IgD-negative memory B cell (primary cell): Measurements from ENCODE around the gene SLC25A26. TPM values are rescaled to one million over a fixed set of nuclear protein-coding genes. Genes with fewer than 3 reads are reported as not detected.
A peak's percentile ranks its signal among the peaks of the same experiment; 100 is the strongest.

Source experiments
- H3K27ac Mint-ChIP-seq, 3 donors: one replicate each; pipeline ENCODE4 v1.8.0; 2020 to 2022; ENCODE audit warnings: mild to moderate bottlenecking in 3 of 3, mixed read lengths in 3 of 3, moderate library complexity in 1 of 3
- H3K27me3 Mint-ChIP-seq: one replicate; pipeline ENCODE4 v1.8.0; 2021; ENCODE audit warnings: mixed read lengths
- H3K36me3 Mint-ChIP-seq: one replicate; pipeline ENCODE4 v1.8.0; 2020; ENCODE audit warnings: mild to moderate bottlenecking, mixed read lengths
- H3K4me1 Mint-ChIP-seq, 3 donors: one replicate each; pipeline ENCODE4 v1.8.0; 2020 to 2022; ENCODE audit warnings: mixed read lengths in 3 of 3, mild to moderate bottlenecking in 1 of 3
- H3K4me3 Mint-ChIP-seq, 4 donors: one replicate each; pipeline ENCODE4 v1.8.0; 2020 to 2022; ENCODE audit warnings: mild to moderate bottlenecking in 4 of 4, mixed read lengths in 4 of 4, moderate library complexity in 3 of 4
- H3K9me3 Mint-ChIP-seq, 3 donors: one replicate each; pipeline ENCODE4 v1.8.0; 2020 to 2021; ENCODE audit warnings: mixed read lengths in 3 of 3, mild to moderate bottlenecking in 1 of 3
- polyA plus RNA-seq: library from polyadenylated mRNA; unstranded; fragments of 300-500 nt; fragmentation: Illumina TruSeq; gene quantifications from one replicate; pipeline ENCODE4 v1.2.3, GENCODE V29; 2021

SLC25A26 gene
- polyA plus RNA-seq, 1 donor from 2014 or later = 42.7 TPM

DNA sequence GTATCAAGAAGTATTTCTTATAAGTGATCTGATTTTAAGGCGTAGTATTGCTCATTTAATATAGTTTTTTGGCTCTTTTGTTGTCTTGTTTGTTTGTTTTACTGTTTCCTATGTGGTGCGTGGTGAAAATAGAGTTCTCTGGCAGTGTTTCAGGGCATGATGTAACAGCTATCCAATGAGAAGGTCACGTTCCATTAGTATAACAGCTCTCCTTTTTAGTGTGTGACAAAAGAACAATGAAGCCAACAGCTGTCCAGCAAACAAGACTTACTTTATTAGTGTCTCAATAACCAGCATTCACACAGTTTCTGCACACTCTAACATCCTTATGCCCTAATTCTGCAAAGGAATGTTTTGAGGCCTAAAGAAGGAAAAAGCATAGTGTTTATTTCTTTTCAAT, 127.9 kb downstream of the SLC25A26 start:
- Mint-ChIP-seq H3K4me1 (peaks cover 0 to 2% (median 0%) of the 10 kb centered on the region in 3 donors), H3K27ac (no peak overlapping the region), H3K9me3 (no peaks in the 10 kb centered on the region), H3K4me3 (no peak overlapping the region), H3K36me3 (peaks cover 22% of the 10 kb centered on the region), H3K27me3 (no peaks in the 10 kb centered on the region)

DNA sequence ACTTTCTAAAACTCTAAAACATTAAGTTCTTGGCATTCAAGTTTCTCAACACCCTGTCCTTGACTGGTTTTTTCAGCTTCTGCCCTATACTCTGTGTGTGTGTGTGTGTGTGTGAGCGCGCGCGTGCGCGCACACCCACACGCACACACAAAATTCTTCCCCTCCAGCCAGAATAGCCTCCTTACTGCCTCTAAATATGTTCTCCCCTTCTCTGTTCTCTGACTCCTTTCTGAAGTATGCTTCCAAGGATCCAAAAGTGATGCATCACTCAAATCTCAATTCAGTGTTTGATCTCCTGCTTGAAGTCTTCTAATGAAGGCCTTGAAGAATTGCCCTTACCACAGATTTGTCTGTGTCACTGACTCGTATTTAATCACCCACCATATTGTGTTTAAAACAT, 129.8 kb downstream of the SLC25A26 start:
- Mint-ChIP-seq H3K4me1 (peaks cover 0 to 2% (median 0%) of the 10 kb centered on the region in 3 donors), H3K27me3 (no peaks in the 10 kb centered on the region), H3K36me3 (peaks cover 19% of the 10 kb centered on the region), H3K27ac (peak overlapping the region in 1 of 3 donors; percentile 6), H3K9me3 (no peaks in the 10 kb centered on the region), H3K4me3 (no peak overlapping the region)

- peak overlapping the region in 1 of 3 donors; percentile 30 for H3K27ac Mint-ChIP-seq
- H3K9me3 Mint-ChIP-seq = no peaks in the 10 kb centered on the region
- no peaks in the 10 kb centered on the region for H3K27me3 Mint-ChIP-seq
- no peak overlapping the region for H3K4me3 Mint-ChIP-seq
- H3K4me1 Mint-ChIP-seq = peaks cover 0 to 2% (median 0%) of the 10 kb centered on the region in 3 donors
- H3K36me3 Mint-ChIP-seq = peaks cover 9% of the 10 kb centered on the region
These were observed 132.2 kb downstream of the SLC25A26 start for GRCh38 chr3:66353039-66353438.

DNA sequence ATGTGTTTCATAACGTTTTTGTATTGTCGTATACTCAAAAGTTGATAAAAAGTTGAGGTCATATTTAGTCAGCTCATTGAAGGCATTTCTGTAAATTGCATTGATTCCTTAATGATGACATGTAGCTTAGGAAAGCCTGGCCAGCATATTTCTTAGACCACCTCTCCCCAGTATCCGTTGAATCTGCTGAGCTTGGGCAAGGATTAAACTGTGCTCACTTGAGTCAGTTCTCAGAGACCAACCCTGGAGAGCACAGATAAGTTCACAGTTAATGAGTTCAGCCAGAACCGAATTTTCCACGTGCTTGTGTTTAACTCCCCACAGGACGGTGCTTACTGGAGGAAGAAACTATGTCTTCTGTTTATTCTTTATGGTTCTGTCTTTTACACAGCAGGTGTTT, 132.7 kb downstream of the SLC25A26 start:
- H3K4me3 Mint-ChIP-seq = no peak overlapping the region
- H3K4me1 Mint-ChIP-seq = peaks cover 0 to 2% (median 0%) of the 10 kb centered on the region in 3 donors
- no peak overlapping the region for H3K27ac Mint-ChIP-seq
- no peaks in the 10 kb centered on the region for H3K27me3 Mint-ChIP-seq
- H3K36me3 Mint-ChIP-seq = peaks cover 10% of the 10 kb centered on the region
- H3K9me3 Mint-ChIP-seq = no peaks in the 10 kb centered on the region

GRCh38 chr3:66354001-66354400, 133.2 kb downstream of the SLC25A26 start:
- Mint-ChIP-seq H3K4me3 (no peak overlapping the region), H3K4me1 (peaks cover 0 to 2% (median 0%) of the 10 kb centered on the region in 3 donors)

GRCh38 chr3:66355394-66355793, 134.6 kb downstream of the SLC25A26 start:
- H3K36me3 Mint-ChIP-seq = peaks cover 8% of the 10 kb centered on the region
- no peaks in the 10 kb centered on the region for H3K4me1 Mint-ChIP-seq
- no peak overlapping the region for H3K4me3 Mint-ChIP-seq
- no peaks in the 10 kb centered on the region for H3K9me3 Mint-ChIP-seq
- peak overlapping the region in 1 of 3 donors; percentile 0 for H3K27ac Mint-ChIP-seq
- no peaks in the 10 kb centered on the region for H3K27me3 Mint-ChIP-seq

More at GRCh38 chr3:66354001-66354400, 133.2 kb downstream of the SLC25A26 start:
- Mint-ChIP-seq H3K9me3 (no peaks in the 10 kb centered on the region), H3K27me3 (no peaks in the 10 kb centered on the region), H3K36me3 (peaks cover 11% of the 10 kb centered on the region), H3K27ac (no peak overlapping the region)

DNA sequence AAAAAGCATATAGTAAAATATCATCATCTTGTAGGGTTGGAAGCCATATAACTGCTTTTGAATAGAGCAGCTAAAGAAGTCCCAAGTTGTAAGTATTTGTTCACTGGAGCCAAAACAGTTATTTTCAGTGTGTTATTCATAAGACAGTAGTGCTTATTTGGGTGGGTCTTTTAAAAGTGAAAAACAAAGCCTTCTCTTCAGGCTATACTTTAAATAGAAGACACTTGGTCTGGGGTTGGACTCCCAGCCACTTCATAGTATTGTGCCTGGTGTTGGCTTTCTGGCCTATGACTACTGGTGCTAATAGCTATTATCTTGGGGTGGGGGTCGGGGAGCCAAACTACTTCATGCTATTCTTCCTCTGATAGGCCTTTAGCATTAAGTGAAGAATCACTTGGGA, 135.2 kb downstream of the SLC25A26 start:
- Mint-ChIP-seq H3K36me3 (peaks cover 8% of the 10 kb centered on the region), H3K27me3 (no peaks in the 10 kb centered on the region), H3K4me3 (no peak overlapping the region), H3K4me1 (no peaks in the 10 kb centered on the region), H3K27ac (no peak overlapping the region), H3K9me3 (no peaks in the 10 kb centered on the region)

DNA sequence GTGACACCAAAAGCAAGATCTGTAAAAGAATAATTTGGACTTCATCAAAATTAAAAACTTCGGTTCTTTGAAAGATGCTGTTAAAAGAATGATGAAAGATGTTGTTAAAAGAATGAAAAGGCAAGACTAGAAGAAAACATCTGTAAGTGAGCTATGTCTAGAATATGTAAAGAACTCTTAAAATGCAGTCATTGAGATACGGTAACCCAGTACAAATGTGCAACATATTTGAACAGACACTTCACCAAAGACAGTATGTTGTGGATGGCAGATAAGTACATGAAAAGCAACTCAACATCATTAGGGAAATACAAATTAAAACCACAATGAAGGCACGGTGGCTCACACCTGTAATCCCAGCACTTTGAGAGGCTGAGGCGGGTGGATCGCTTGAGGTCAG, 140.6 kb downstream of the SLC25A26 start:
- no peaks in the 10 kb centered on the region for H3K9me3 Mint-ChIP-seq
- no peaks in the 10 kb centered on the region for H3K4me1 Mint-ChIP-seq
- H3K27me3 Mint-ChIP-seq = no peaks in the 10 kb centered on the region
- H3K27ac Mint-ChIP-seq = no peak overlapping the region
- H3K36me3 Mint-ChIP-seq = peaks cover 8% of the 10 kb centered on the region
- H3K4me3 Mint-ChIP-seq = no peak overlapping the region

DNA sequence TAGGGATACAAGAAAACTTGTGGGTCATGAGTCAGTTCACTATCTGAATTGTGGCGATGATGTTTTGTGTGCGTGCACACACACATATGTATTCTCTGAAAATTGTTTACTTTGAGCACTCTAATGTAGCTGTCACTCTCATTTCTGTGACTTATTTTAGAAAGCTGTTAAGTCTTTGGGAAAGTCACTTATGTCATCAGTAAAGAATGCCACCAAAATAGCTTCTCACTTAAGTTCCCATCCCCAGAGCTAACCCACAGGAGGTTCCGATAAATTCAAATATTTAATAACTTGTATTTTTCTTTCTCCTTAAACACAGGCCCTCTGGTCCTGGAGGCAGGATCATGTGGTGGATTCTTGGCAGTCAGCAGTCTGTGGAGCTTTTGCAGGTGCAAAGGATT, 141.7 kb downstream of the SLC25A26 start:
- H3K36me3 Mint-ChIP-seq = peaks cover 8% of the 10 kb centered on the region
- H3K9me3 Mint-ChIP-seq = no peaks in the 10 kb centered on the region
- H3K4me3 Mint-ChIP-seq = no peak overlapping the region
- H3K27ac Mint-ChIP-seq = no peak overlapping the region
- H3K27me3 Mint-ChIP-seq = no peaks in the 10 kb centered on the region
- H3K4me1 Mint-ChIP-seq = no peaks in the 10 kb centered on the region

- no peaks in the 10 kb centered on the region for H3K27me3 Mint-ChIP-seq
- H3K9me3 Mint-ChIP-seq = no peaks in the 10 kb centered on the region
- H3K36me3 Mint-ChIP-seq = peaks cover 6% of the 10 kb centered on the region
- H3K4me3 Mint-ChIP-seq = no peak overlapping the region
- no peak overlapping the region for H3K27ac Mint-ChIP-seq
- H3K4me1 Mint-ChIP-seq = no peaks in the 10 kb centered on the region
These were observed 142.3 kb downstream of the SLC25A26 start for GRCh38 chr3:66363148-66363547.

DNA sequence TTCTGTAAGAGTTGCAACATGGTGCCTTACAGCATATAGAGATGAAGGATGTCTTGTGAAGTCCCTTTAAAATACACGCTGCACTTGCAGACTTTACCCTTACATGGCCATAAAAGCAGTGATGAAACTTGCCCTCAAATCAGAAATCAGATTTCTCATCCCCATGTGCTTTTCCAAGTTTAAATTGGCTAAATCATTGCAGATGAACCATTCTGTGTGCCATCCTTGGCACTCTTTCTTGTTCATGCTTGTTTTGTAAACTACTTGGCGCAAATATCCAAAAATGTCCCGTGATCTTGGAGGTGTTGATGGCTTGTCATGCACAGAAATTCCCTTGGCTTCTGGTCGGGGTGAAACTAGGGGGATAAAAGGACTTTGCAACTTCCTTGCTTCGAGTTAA, 144.3 kb downstream of the SLC25A26 start:
- Mint-ChIP-seq H3K27ac (no peak overlapping the region), H3K9me3 (no peaks in the 10 kb centered on the region), H3K4me3 (no peak overlapping the region), H3K4me1 (no peaks in the 10 kb centered on the region), H3K36me3 (peaks cover 1% of the 10 kb centered on the region), H3K27me3 (no peaks in the 10 kb centered on the region)

- Mint-ChIP-seq H3K27ac (no peak overlapping the region), H3K9me3 (no peaks in the 10 kb centered on the region), H3K4me3 (no peak overlapping the region), H3K27me3 (no peaks in the 10 kb centered on the region), H3K36me3 (peaks cover 5% of the 10 kb centered on the region), H3K4me1 (no peaks in the 10 kb centered on the region)
These were observed 145.9 kb downstream of the SLC25A26 start for GRCh38 chr3:66366747-66367146.

DNA sequence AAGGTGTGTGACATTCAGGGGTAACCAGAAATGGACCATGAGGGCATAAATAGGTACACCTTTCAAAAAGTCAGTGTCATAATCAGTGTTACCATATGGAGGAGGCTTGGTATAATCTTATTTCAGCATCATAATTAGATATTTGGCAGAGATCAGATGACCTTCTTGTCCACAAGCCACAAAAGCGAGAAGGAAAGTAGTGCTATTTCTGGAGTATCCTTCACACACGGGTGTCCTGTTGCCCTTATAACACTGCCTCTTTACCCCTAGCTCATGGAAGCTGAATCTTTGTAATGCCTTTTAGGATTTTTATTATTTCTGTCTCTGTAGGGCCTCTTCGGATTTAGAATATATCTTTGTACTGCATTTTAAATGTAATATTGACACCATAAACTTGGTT, 147.2 kb downstream of the SLC25A26 start:
- Mint-ChIP-seq H3K36me3 (peaks cover 5% of the 10 kb centered on the region), H3K9me3 (no peaks in the 10 kb centered on the region), H3K27me3 (no peaks in the 10 kb centered on the region), H3K4me3 (no peak overlapping the region), H3K27ac (peak overlapping the region in 1 of 3 donors; percentile 18), H3K4me1 (no peaks in the 10 kb centered on the region)

GRCh38 chr3:66370179-66370578, 149.4 kb downstream of the SLC25A26 start:
- H3K27me3 Mint-ChIP-seq = no peaks in the 10 kb centered on the region
- no peaks in the 10 kb centered on the region for H3K9me3 Mint-ChIP-seq
- H3K27ac Mint-ChIP-seq = peak overlapping the region in 1 of 3 donors; percentile 51
- no peaks in the 10 kb centered on the region for H3K4me1 Mint-ChIP-seq
- H3K36me3 Mint-ChIP-seq = peaks cover 10% of the 10 kb centered on the region
- H3K4me3 Mint-ChIP-seq = no peak overlapping the region

DNA sequence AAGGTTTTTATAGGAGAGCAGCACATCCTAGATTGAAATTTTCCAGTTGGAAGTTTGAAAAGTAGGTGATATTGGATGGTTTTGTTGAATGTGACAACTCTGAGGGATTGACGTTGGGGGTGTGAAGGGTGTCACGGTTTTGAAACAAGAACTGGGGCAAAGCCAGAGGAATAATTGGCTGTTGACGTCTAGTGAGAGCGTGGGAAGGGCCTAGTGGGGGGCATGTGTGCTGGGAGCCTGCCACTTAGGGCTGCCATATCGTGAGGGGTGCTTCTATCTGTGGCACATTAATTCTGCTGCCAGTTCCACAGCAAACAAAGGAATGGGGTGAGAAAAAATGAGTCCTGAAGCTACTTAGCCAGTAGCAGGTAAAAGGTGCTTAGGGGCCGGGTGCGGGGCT, 150.6 kb downstream of the SLC25A26 start:
- peaks cover 10% of the 10 kb centered on the region for H3K36me3 Mint-ChIP-seq
- peak overlapping the region in 1 of 3 donors; percentile 51 for H3K27ac Mint-ChIP-seq
- no peaks in the 10 kb centered on the region for H3K4me1 Mint-ChIP-seq
- no peaks in the 10 kb centered on the region for H3K27me3 Mint-ChIP-seq
- no peak overlapping the region for H3K4me3 Mint-ChIP-seq
- no peaks in the 10 kb centered on the region for H3K9me3 Mint-ChIP-seq

DNA sequence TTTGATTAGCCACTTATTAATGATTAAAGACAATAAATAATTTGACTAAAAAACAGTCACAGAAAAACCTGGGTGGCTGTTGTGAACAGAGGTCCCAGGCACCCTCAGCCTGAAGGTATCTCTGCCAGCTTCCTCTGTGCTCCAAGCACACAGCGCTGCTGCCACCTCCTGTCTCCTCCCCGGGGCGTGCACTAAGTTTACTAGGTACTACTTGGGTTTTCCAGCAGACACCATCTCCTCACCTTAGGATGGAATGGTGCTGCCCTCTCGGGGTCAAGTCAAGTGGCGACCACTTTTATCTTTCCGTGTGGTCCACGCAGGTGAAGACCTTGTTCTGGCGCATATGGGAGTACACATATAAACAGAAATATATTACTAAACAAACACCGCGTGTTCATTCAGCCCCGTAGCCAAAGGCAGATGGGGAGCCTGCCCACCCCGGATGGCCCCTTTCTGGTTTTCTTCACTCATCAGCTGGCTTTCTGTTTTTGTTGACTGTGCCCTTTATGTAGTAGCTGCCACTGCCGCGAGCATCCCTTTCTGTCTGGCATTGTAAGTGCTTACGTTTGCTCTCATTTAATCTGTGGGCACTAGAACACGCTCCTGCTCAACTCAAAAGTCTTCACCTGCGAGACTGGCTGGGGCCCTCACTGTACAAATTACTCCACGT, 152.0 kb downstream of the SLC25A26 start:
- Mint-ChIP-seq H3K27me3 (no peaks in the 10 kb centered on the region), H3K9me3 (no peaks in the 10 kb centered on the region), H3K27ac (peak overlapping the region in 2 of 3 donors; percentile 20 to 57), H3K4me3 (peak overlapping the region in 1 of 4 donors; percentile 29), H3K4me1 (no peaks in the 10 kb centered on the region), H3K36me3 (peaks cover 10% of the 10 kb centered on the region)
